GM12875 (cell line): ENCODE results near the gene HCFC1R1.
A peak's percentile ranks its signal among the peaks of the same experiment; 100 is the strongest.

Experiments
- H3K4me3 ChIP-seq: one replicate; pipeline ENCODE4 v1.5.1; 2011; ENCODE audit warnings: low read depth, low read length, control low read depth
- TF ChIP-seq, protein P1 (sequence below): IDR thresholded peaks from 2 replicates; pipeline ENCODE4 v1.5.1; 2011; ENCODE audit warnings: low read depth, mild to moderate bottlenecking, control low read depth, inconsistent platforms, low read length, moderate library complexity, borderline replicate concordance; ENCODE audit not compliant: insufficient read depth

HCFC1R1 gene

GRCh38 chr16:3026003-3026378, 2.2 kb upstream of the HCFC1R1 start:
- TF ChIP-seq, protein P1, sequence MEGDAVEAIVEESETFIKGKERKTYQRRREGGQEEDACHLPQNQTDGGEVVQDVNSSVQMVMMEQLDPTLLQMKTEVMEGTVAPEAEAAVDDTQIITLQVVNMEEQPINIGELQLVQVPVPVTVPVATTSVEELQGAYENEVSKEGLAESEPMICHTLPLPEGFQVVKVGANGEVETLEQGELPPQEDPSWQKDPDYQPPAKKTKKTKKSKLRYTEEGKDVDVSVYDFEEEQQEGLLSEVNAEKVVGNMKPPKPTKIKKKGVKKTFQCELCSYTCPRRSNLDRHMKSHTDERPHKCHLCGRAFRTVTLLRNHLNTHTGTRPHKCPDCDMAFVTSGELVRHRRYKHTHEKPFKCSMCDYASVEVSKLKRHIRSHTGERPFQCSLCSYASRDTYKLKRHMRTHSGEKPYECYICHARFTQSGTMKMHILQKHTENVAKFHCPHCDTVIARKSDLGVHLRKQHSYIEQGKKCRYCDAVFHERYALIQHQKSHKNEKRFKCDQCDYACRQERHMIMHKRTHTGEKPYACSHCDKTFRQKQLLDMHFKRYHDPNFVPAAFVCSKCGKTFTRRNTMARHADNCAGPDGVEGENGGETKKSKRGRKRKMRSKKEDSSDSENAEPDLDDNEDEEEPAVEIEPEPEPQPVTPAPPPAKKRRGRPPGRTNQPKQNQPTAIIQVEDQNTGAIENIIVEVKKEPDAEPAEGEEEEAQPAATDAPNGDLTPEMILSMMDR = no peak
- no peak overlapping the region for H3K4me3 ChIP-seq

DNA sequence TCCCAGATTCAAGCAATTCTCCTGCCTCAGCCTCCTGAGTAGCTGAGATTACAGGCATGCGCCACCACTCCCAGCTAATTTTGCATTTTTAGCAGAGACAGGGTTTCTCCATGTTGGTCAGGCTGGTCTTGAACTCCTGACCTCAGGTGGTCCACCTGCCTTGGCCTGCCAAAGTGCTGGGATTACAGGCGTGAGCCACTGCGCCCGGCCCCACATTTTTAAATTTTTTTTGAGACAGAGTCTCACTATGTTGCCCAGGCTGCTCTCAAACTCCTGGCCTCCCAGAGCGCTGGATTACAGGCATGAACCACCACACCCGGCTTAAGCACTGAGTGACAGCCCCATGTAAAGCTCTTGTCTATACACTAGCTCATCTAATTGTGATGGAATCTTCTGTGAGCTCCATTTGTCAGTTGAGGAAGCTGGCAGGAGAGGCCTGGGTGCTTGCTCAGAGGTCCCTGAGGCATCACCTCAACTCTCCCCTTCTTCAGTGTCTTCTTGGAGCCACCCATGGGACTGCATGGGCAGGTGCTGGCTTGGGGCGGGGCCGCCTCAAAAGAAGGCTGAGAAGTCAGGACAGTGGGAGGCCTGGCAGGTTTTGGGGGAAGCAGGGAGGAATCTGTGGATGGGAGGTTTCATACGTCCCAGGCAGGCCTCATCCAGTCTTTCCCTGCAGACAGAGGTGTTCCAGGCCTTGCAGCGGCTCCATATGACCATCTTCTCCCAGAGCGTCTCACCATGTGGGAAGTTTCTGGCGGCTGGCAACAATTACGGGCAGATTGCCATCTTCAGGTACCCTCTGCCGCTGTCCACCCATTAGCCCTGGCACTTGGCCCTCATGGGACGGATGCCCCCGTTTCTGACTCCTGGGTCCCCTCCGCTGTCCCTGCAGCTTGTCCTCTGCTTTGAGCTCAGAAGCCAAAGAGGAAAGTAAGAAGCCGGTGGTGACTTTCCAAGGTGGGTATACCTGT, 1.6 kb upstream of the HCFC1R1 start:
- TF ChIP-seq, protein P1 = no peak
- no peak overlapping the region for H3K4me3 ChIP-seq

DNA sequence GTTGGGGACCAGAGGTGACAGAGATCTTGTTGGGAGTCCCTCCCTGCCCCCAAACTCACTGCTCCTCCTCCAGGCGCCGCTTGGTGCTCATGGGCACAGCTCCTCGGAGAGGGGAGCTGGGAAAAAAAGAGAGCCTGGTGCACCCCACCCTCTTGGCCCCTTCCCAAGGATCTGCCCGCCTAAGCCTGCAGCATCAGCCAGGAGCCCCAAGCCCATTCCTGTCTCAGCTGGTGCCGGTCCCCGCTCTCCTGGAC, 400 bp downstream of the HCFC1R1 start:
- TF ChIP-seq, protein P1 = no peak

DNA sequence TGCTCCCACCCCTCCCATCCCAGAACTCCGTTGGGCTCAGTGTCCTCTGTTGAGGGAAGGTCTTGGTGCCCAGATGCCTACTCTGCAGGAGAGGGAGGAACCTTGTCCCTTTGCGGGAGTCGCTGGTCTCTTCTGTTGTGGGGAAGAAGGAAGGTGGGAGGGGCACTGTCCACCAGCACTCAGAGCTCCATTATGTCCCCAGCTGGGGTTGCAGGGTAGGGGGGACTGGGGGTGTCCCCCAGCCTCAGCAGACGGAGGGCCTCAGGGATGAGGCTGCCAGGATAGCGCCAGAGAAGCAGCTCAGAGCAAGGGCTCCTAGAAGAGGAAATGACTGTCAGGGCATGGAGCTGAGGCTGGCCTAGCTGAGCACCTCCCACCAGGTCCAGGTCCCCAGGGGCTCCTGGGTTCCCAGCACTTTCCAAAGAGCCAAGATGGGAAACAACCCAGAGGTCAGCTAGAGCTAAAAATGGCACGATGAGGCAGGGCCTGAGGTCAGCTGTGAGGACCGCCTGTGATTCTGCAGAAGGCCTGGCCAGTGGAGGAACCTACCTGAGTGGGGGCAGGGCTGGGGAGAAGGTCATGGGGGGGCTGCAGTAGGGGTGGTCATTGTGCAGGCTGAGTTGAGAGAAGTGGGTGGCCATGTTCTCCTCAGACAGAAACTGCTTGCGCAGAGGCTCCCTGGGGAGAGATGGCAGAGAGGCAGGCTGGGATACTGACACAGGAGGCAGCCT, 893 bp downstream of the HCFC1R1 start:
- peak overlapping the region; percentile 85 for H3K4me3 ChIP-seq
- TF ChIP-seq, protein P1 = no peak

More for the DNA sequence above, 400 bp downstream of the HCFC1R1 start:
- H3K4me3 ChIP-seq = peak overlapping the region; percentile 85

GRCh38 chr16:3022208-3022683, 1.5 kb downstream of the HCFC1R1 start:
- H3K4me3 ChIP-seq = no peak overlapping the region
- TF ChIP-seq, protein P1 = no peak

DNA sequence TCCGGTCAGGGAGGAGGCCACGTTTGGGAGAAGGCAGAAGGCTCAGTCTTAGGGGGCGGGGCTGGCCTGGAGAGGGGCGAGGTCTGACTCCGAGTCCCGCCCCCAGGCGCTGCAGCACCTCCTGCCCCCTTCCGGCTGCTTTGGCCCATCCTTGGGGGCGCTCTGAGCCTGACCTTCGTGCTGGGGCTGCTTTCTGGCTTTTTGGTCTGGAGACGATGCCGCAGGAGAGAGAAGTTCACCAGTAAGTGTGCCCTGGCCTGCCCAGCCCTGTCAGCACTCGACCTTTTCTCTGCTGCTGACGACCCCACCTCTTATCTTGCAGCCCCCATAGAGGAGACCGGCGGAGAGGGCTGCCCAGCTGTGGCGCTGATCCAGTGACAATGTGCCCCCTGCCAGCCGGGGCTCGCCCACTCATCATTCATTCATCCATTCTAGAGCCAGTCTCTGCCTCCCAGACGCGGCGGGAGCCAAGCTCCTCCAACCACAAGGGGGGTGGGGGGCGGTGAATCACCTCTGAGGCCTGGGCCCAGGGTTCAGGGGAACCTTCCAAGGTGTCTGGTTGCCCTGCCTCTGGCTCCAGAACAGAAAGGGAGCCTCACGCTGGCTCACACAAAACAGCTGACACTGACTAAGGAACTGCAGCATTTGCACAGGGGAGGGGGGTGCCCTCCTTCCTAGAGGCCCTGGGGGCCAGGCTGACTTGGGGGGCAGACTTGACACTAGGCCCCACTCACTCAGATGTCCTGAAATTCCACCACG, 2.1 kb downstream of the HCFC1R1 start:
- no peak overlapping the region for H3K4me3 ChIP-seq
- TF ChIP-seq, protein P1 = peak; percentile 37; the same call in 1 of the 2 replicates
